ENCODE data around the gene PCDH20.

DNA sequence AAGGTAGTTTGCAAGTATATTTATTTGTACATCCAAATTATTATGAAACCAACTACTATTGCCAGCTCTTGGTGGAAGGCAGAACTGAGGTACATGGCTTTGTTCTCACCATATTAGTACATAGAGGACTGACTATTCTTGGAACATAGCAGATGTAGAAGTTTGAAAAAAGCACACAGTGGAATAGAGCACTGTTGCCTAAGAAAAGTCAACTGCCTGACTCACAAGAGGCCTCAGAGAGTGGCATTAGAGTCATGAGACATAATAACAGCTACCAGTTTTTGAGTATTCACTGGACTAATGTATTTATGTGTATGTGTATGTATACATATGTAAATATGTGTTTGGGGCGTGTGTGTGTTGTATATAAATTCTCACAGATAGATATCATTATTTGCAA lies 8.3 kb upstream of the PCDH20 start:
- TF ChIP-seq, protein P1, sequence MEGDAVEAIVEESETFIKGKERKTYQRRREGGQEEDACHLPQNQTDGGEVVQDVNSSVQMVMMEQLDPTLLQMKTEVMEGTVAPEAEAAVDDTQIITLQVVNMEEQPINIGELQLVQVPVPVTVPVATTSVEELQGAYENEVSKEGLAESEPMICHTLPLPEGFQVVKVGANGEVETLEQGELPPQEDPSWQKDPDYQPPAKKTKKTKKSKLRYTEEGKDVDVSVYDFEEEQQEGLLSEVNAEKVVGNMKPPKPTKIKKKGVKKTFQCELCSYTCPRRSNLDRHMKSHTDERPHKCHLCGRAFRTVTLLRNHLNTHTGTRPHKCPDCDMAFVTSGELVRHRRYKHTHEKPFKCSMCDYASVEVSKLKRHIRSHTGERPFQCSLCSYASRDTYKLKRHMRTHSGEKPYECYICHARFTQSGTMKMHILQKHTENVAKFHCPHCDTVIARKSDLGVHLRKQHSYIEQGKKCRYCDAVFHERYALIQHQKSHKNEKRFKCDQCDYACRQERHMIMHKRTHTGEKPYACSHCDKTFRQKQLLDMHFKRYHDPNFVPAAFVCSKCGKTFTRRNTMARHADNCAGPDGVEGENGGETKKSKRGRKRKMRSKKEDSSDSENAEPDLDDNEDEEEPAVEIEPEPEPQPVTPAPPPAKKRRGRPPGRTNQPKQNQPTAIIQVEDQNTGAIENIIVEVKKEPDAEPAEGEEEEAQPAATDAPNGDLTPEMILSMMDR (IDR thresholded peaks at IDR 0.05), result no peak
- TF ChIP-seq EP300 (IDR thresholded peaks at IDR 0.05; ENCODE audit: low read depth) (no peak), POLR2AphosphoS5 (IDR thresholded peaks at IDR 0.05) (no peak), POLR2A (IDR thresholded peaks at IDR 0.05) (no peak)
